GM18511 (cell line): Measurements from ENCODE around the gene PRSS21.

Experiments
- ATAC-seq: cut with Tn5 transposase; IDR thresholded peaks from one replicate; pipeline ENCODE4 v1.9.1; 2021; ENCODE audit warnings: mild to moderate bottlenecking, moderate library complexity; ENCODE audit not compliant: unreplicated experiment

The PRSS21 gene

GRCh38 chr16:2803545-2804195 is 13.4 kb upstream of the PRSS21 start:
- no peak for ATAC-seq

- ATAC-seq: no peak
Observed at GRCh38 chr16:2804728-2805127, 12.3 kb upstream of the PRSS21 start.

GRCh38 chr16:2806286-2806685 is 10.8 kb upstream of the PRSS21 start:
- no peak for ATAC-seq

GRCh38 chr16:2808181-2808580 is 8.9 kb upstream of the PRSS21 start:
- ATAC-seq: no peak

GRCh38 chr16:2809149-2809760 is 7.8 kb upstream of the PRSS21 start:
- ATAC-seq: no peak

GRCh38 chr16:2810651-2811050 is 6.4 kb upstream of the PRSS21 start:
- ATAC-seq: no peak

- ATAC-seq: no peak
Observed at GRCh38 chr16:2811703-2812471, 5.2 kb upstream of the PRSS21 start.

- ATAC-seq: no peak
Observed at GRCh38 chr16:2813771-2814221, 3.2 kb upstream of the PRSS21 start.

GRCh38 chr16:2814551-2815298 is 2.3 kb upstream of the PRSS21 start:
- ATAC-seq: no peak

- no peak for ATAC-seq
Observed at GRCh38 chr16:2815299-2815771, 1.7 kb upstream of the PRSS21 start.

GRCh38 chr16:2817340-2818271 is 569 bp downstream of the PRSS21 start:
- no peak for ATAC-seq

GRCh38 chr16:2818272-2818876 is 1.3 kb downstream of the PRSS21 start:
- no peak for ATAC-seq

GRCh38 chr16:2819179-2819938 is 2.3 kb downstream of the PRSS21 start:
- no peak for ATAC-seq

GRCh38 chr16:2819939-2820835 is 3.1 kb downstream of the PRSS21 start:
- no peak for ATAC-seq

GRCh38 chr16:2820836-2821486 is 3.9 kb downstream of the PRSS21 start:
- ATAC-seq: no peak

- ATAC-seq: no peak
Observed at GRCh38 chr16:2821487-2822157, 4.6 kb downstream of the PRSS21 start.

GRCh38 chr16:2822158-2822495 is 5.1 kb downstream of the PRSS21 start:
- no peak for ATAC-seq
